Measurements from ENCODE around the gene EME2. TPM values are rescaled to one million over a fixed set of nuclear protein-coding genes. Genes with fewer than 3 reads are reported as not detected.

Gene EME2
- total RNA-seq, 1 experiment from 2014 or later = 36.3 TPM

DNA sequence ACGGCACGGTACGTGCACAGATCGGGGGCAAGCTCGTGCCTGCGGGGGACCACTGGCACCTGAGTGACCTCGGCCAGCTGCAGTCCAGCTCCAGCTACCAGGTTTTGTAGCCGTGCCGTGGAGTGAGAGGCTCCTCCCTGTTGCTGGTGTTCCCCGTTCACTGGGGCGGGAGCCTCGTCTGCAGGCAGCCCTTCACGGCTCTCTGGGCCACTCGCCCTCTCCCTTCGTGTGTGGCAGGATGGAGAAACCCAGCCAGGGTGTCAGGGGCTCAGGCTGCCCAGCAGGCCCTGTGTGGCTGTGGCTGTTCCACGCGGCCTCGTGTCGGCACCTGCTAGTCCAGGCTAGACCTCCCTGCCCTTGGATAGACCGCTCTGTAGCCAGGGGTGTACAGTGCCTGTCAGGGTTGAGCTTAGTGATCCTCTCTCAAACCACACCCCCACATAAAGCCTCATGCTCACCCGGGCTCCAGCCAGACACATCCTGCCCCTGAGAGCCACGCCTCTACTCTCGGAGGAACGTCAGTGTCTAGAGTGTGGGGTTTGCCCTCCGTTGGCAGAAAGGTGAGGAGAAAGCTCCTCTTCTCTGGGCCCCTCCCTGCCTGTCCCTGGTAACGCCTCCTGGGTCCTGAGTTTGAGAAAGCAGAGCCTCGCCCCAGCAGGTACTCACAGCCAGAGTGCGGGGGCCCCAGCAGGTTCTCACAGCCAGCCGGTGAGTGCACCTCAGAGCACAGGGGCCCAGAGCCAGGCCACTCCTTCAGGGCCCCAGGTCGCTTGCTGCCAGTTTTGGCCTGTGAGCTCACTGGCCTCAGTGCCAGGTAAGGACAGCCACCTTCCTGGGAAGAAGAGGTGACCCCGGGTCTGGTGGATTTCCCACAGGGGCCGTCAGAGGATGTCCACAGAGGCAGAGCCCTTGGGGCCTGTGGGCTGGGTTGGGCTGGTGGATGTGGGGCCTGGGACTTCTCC is 29.0 kb upstream of the EME2 start:
- Histone ChIP-seq H3K36me3 (ENCODE audit: control insufficient read depth in 1 of 2, insufficient read depth in 2 of 2, low read length in 2 of 2) (peaks cover 5 to 6% of the 10 kb centered on the region in 2 experiments; a peak in 1 of 4 replicates), H3K79me2 (ENCODE audit: insufficient read depth, low read length) (no peaks in the 10 kb centered on the region), H3K9me2 (ENCODE audit: insufficient read depth) (no peaks in the 10 kb centered on the region), H3K9me3 (ENCODE audit: control insufficient read depth in 1 of 2, insufficient read depth in 1 of 2, low read depth in 1 of 2, low read length in 2 of 2) (no peaks in the 10 kb centered on the region; a peak in 2 of 4 replicates), H3K4me2 (ENCODE audit: low read length) (no peak overlapping the region), H3K9ac (ENCODE audit: low read length) (no peak overlapping the region), H2AFZ (ENCODE audit: low read depth, low read length, poor library complexity, severe bottlenecking) (no peak overlapping the region), H3K4me3 (replicated peaks in 1 of 2; ENCODE audit: low read depth in 1 of 2, low read length in 2 of 2) (no peak overlapping the region), H3K27me3 (ENCODE audit: insufficient read depth, low read length) (no peaks in the 10 kb centered on the region), H4K20me1 (ENCODE audit: insufficient read depth) (no peaks in the 10 kb centered on the region), H3K4me1 (ENCODE audit: control insufficient read depth in 1 of 2, insufficient read depth in 2 of 2, low read length in 2 of 2) (no peaks in the 10 kb centered on the region), H3K27ac (ENCODE audit: low read depth, low read length) (no peak overlapping the region)
- ChIA-PET CTCF (no interaction called here), RAD21 (ENCODE audit: low non-redundant PET in 1 of 2, low total read pairs in 2 of 2, uncharacterized antibody in 2 of 2, unreplicated experiment in 2 of 2) (no interaction called here), POLR2A (no interaction called here)
- TSS peak; percentile 38 for BruUV-seq (replicated peaks)
- TF ChIP-seq YY1 (IDR thresholded peaks at IDR 0.05; ENCODE audit: extremely low read depth, insufficient replicate concordance, low read depth, low read length) (no peak), EZH2 (IDR thresholded peaks at IDR 0.05) (no peak), EZH2phosphoT487 (IDR thresholded peaks at IDR 0.05; ENCODE audit: borderline replicate concordance) (no peak), ELF1 (IDR thresholded peaks at IDR 0.05; ENCODE audit: borderline replicate concordance, low read depth) (no peak), TCF7L2 (IDR thresholded peaks at IDR 0.05; ENCODE audit: borderline replicate concordance, extremely low read depth, insufficient read depth, insufficient read length) (no peak), EGR1 (IDR thresholded peaks at IDR 0.05; ENCODE audit: low read depth) (no peak), JUND (IDR thresholded peaks at IDR 0.05) (no peak), CEBPB (IDR thresholded peaks at IDR 0.05; ENCODE audit: low read depth) (no peak), ZNF274 (IDR thresholded peaks at IDR 0.05; ENCODE audit: low read depth, low read length) (no peak), CTCF (IDR thresholded peaks at IDR 0.05 in 2 of 3, conservative IDR thresholded peaks at IDR 0.05 in 1 of 3; ENCODE audit: borderline replicate concordance in 1 of 3, insufficient read depth in 1 of 3, low read depth in 2 of 3, low read length in 2 of 3) (no peak), RAD21 (IDR thresholded peaks at IDR 0.05; ENCODE audit: low read depth) (no peak), SIN3A (IDR thresholded peaks at IDR 0.05; ENCODE audit: low read depth) (no peak), FOSL1 (IDR thresholded peaks at IDR 0.05; ENCODE audit: low read depth) (no peak), SP1 (IDR thresholded peaks at IDR 0.05; ENCODE audit: low read depth) (no peak)
- TF ChIP-seq, protein P1, sequence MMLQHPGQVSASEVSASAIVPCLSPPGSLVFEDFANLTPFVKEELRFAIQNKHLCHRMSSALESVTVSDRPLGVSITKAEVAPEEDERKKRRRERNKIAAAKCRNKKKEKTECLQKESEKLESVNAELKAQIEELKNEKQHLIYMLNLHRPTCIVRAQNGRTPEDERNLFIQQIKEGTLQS (IDR thresholded peaks at IDR 0.05) = no peak
- TF ChIP-seq, protein P2, sequence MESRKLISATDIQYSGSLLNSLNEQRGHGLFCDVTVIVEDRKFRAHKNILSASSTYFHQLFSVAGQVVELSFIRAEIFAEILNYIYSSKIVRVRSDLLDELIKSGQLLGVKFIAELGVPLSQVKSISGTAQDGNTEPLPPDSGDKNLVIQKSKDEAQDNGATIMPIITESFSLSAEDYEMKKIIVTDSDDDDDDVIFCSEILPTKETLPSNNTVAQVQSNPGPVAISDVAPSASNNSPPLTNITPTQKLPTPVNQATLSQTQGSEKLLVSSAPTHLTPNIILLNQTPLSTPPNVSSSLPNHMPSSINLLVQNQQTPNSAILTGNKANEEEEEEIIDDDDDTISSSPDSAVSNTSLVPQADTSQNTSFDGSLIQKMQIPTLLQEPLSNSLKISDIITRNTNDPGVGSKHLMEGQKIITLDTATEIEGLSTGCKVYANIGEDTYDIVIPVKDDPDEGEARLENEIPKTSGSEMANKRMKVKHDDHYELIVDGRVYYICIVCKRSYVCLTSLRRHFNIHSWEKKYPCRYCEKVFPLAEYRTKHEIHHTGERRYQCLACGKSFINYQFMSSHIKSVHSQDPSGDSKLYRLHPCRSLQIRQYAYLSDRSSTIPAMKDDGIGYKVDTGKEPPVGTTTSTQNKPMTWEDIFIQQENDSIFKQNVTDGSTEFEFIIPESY (IDR thresholded peaks at IDR 0.05; ENCODE audit: extremely low read depth, insufficient replicate concordance, low read length) = no peak
- TF ChIP-seq, protein P3, sequence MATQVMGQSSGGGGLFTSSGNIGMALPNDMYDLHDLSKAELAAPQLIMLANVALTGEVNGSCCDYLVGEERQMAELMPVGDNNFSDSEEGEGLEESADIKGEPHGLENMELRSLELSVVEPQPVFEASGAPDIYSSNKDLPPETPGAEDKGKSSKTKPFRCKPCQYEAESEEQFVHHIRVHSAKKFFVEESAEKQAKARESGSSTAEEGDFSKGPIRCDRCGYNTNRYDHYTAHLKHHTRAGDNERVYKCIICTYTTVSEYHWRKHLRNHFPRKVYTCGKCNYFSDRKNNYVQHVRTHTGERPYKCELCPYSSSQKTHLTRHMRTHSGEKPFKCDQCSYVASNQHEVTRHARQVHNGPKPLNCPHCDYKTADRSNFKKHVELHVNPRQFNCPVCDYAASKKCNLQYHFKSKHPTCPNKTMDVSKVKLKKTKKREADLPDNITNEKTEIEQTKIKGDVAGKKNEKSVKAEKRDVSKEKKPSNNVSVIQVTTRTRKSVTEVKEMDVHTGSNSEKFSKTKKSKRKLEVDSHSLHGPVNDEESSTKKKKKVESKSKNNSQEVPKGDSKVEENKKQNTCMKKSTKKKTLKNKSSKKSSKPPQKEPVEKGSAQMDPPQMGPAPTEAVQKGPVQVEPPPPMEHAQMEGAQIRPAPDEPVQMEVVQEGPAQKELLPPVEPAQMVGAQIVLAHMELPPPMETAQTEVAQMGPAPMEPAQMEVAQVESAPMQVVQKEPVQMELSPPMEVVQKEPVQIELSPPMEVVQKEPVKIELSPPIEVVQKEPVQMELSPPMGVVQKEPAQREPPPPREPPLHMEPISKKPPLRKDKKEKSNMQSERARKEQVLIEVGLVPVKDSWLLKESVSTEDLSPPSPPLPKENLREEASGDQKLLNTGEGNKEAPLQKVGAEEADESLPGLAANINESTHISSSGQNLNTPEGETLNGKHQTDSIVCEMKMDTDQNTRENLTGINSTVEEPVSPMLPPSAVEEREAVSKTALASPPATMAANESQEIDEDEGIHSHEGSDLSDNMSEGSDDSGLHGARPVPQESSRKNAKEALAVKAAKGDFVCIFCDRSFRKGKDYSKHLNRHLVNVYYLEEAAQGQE (IDR thresholded peaks at IDR 0.05; ENCODE audit: low read depth) = no peak
- intact Hi-C loops (cut with micrococcal nuclease) = no loop called here
- no peak for ATAC-seq
- no peak for DNase-seq (ENCODE audit: low read depth, low spot score)
